T-helper 1 cell treated with Interleukin-12 subunit alpha and Interleukin-12 subunit beta and Interleukin-4 antibody, amounts not matched to agents 30 μg/mL and 1 μg/mL, for 36 hours (primary cell): ENCODE data around the gene MCHR2.
"Not testable (repeated sequence)": the region's sequence is repeated elsewhere in the genome, so short reads cannot be mapped to it uniquely, and the experiment has no call there.

Experiments used
- H3K27ac Mint-ChIP-seq: one replicate; pipeline ENCODE4 v1.8.0; 2021; ENCODE audit warnings: mild to moderate bottlenecking, mixed read lengths
- H3K27me3 Mint-ChIP-seq: one replicate; pipeline ENCODE4 v1.8.0; 2021; ENCODE audit warnings: low read depth, mixed read lengths
- H3K36me3 Mint-ChIP-seq: one replicate; pipeline ENCODE4 v1.8.0; 2021; ENCODE audit warnings: low read depth, mixed read lengths
- H3K4me1 Mint-ChIP-seq: one replicate; pipeline ENCODE4 v1.8.0; 2021; ENCODE audit warnings: low read depth, mixed read lengths
- H3K4me3 Mint-ChIP-seq: one replicate; pipeline ENCODE4 v1.8.0; 2021; ENCODE audit warnings: mild to moderate bottlenecking, moderate library complexity, mixed read lengths
- H3K9me3 Mint-ChIP-seq: one replicate; pipeline ENCODE4 v1.8.0; 2021; ENCODE audit warnings: mixed read lengths

Gene MCHR2, protein sequence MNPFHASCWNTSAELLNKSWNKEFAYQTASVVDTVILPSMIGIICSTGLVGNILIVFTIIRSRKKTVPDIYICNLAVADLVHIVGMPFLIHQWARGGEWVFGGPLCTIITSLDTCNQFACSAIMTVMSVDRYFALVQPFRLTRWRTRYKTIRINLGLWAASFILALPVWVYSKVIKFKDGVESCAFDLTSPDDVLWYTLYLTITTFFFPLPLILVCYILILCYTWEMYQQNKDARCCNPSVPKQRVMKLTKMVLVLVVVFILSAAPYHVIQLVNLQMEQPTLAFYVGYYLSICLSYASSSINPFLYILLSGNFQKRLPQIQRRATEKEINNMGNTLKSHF

GRCh38 chr6:99993533-99994251 lies at the start of gene MCHR2:
MCHR2 (minus strand) TSS chr6:99994223; CDS start chr6:99956147, 38,076 bp downstream.
- H3K4me3 Mint-ChIP-seq, result no peak within 1 kb of the TSS
- no peaks in the 10 kb centered on the region for H3K4me1 Mint-ChIP-seq
- no peak within 1 kb of the TSS for H3K27ac Mint-ChIP-seq
- peaks cover 36% of the 10 kb centered on the region for H3K27me3 Mint-ChIP-seq
- no peaks in the 10 kb centered on the region for H3K36me3 Mint-ChIP-seq
- no peaks in the 10 kb centered on the region for H3K9me3 Mint-ChIP-seq

DNA sequence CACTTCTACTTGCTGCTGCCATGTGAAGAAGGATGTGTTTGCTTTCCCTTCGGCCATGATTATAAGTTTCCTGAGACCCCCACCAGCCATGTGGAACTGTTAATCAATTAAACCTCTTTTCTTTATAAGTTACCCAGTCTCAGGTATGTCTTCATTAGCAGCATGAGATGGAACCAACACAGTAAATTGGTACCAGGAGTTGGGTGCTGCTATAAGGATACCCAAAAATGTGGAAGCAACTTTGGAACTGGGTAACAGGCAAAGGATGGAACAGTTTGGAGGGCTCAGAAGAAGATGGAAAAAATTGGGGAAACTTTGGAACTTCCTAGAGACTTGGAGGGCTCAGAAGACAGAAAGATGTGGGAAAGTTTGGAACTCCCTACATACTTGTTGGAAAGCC lies 44.5 kb upstream of the MCHR2 start:
- not testable (repeated sequence) for H3K36me3 Mint-ChIP-seq, H3K27me3 Mint-ChIP-seq, H3K4me1 Mint-ChIP-seq, H3K27ac Mint-ChIP-seq, H3K9me3 Mint-ChIP-seq, H3K4me3 Mint-ChIP-seq

DNA sequence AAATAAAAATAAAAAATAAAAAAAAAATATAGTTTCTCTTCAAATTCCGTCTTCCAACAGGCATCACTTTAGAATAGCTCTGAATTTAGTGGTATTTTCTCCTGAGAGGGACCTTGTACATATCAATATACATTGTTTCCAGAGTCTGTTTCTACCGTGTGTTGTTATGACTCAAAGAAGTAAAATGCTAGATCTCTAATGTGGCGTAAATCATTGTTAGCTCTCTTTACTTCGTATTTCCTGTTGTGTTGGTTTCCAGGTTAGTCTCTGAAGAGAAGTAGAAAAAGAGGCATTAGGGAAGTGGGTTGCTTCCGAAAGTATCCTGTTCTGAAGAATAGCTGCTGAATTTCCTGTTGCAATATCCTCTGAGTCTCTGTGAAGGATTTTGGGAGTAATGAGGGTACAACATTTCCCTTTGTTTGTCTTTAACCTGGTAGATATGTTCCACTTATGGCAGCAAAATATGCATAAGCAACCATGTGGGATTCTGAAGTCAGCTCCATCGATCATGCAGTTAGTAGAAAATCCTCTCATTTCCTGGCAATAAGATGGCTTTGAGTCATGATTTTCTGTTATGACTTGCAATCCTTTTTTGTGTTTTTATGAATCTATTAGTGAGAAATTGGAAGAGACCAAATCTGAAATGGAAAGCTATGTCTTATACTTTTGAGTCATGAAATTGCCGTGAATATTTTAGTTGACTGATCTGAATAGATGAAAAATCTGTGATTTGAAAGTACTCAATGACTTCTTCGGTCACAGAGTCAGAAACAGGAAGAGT lies 42.0 kb upstream of the MCHR2 start:
- Mint-ChIP-seq H3K27me3 (no peaks in the 10 kb centered on the region), H3K9me3 (peaks cover 11% of the 10 kb centered on the region), H3K36me3 (no peaks in the 10 kb centered on the region), H3K4me1 (no peaks in the 10 kb centered on the region), H3K4me3 (no peak overlapping the region), H3K27ac (no peak overlapping the region)

- Mint-ChIP-seq H3K27me3 (no peaks in the 10 kb centered on the region), H3K4me1 (no peaks in the 10 kb centered on the region), H3K36me3 (no peaks in the 10 kb centered on the region), H3K9me3 (no peaks in the 10 kb centered on the region), H3K4me3 (no peak overlapping the region), H3K27ac (no peak overlapping the region)
These were observed 29.8 kb upstream of the MCHR2 start for GRCh38 chr6:100023798-100024197.

DNA sequence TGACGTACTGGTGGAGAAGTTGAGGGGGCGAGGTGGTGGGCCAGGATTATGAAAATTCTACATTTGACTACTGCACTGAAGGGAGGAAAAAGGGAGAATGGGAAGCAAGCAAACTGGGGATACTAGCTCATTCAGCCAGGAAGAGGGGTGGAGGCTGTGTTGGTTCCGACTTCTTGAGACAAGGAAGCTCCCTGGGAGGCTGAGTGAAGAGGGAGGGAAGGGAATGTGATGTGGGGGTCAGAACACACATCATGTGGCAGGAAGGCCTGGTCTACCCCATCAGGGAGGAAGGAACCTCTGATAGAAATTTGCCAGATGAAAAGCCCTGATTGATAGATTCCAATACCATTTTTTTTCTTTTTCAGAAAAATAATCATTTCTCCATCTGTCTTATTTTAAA lies 28.8 kb upstream of the MCHR2 start:
- Mint-ChIP-seq H3K27me3 (no peaks in the 10 kb centered on the region), H3K36me3 (no peaks in the 10 kb centered on the region), H3K27ac (no peak overlapping the region), H3K9me3 (peaks cover 2% of the 10 kb centered on the region), H3K4me3 (no peak overlapping the region), H3K4me1 (no peaks in the 10 kb centered on the region)

GRCh38 chr6:100008857-100009256 lies 14.8 kb upstream of the MCHR2 start:
- Mint-ChIP-seq H3K27ac (no peak overlapping the region), H3K4me3 (no peak overlapping the region), H3K9me3 (no peaks in the 10 kb centered on the region)

GRCh38 chr6:100001915-100002388 lies 7.9 kb upstream of the MCHR2 start:
- Mint-ChIP-seq H3K4me1 (no peaks in the 10 kb centered on the region), H3K9me3 (no peaks in the 10 kb centered on the region), H3K27me3 (peaks cover 19% of the 10 kb centered on the region), H3K36me3 (no peaks in the 10 kb centered on the region), H3K4me3 (no peak overlapping the region), H3K27ac (no peak overlapping the region)

More at GRCh38 chr6:100008857-100009256, 14.8 kb upstream of the MCHR2 start:
- Mint-ChIP-seq H3K36me3 (no peaks in the 10 kb centered on the region), H3K27me3 (peaks cover 14% of the 10 kb centered on the region), H3K4me1 (no peaks in the 10 kb centered on the region)

GRCh38 chr6:99997141-99997540 lies 3.1 kb upstream of the MCHR2 start:
- H3K27ac Mint-ChIP-seq, result no peak overlapping the region
- no peak overlapping the region for H3K4me3 Mint-ChIP-seq
- no peaks in the 10 kb centered on the region for H3K4me1 Mint-ChIP-seq
- H3K9me3 Mint-ChIP-seq, result no peaks in the 10 kb centered on the region
- H3K36me3 Mint-ChIP-seq, result no peaks in the 10 kb centered on the region
- peaks cover 39% of the 10 kb centered on the region for H3K27me3 Mint-ChIP-seq

- no peak overlapping the region for H3K4me3 Mint-ChIP-seq
- H3K27me3 Mint-ChIP-seq, result peaks cover 36% of the 10 kb centered on the region
- no peaks in the 10 kb centered on the region for H3K4me1 Mint-ChIP-seq
- H3K27ac Mint-ChIP-seq, result no peak overlapping the region
- H3K36me3 Mint-ChIP-seq, result no peaks in the 10 kb centered on the region
- H3K9me3 Mint-ChIP-seq, result no peaks in the 10 kb centered on the region
These were observed 1.9 kb upstream of the MCHR2 start for GRCh38 chr6:99995916-99996315.

- Mint-ChIP-seq H3K27ac (no peak overlapping the region), H3K4me3 (no peak overlapping the region), H3K9me3 (no peaks in the 10 kb centered on the region), H3K27me3 (peaks cover 36% of the 10 kb centered on the region), H3K4me1 (no peaks in the 10 kb centered on the region), H3K36me3 (no peaks in the 10 kb centered on the region)
These were observed 884 bp downstream of the MCHR2 start for GRCh38 chr6:99993146-99993532.

DNA sequence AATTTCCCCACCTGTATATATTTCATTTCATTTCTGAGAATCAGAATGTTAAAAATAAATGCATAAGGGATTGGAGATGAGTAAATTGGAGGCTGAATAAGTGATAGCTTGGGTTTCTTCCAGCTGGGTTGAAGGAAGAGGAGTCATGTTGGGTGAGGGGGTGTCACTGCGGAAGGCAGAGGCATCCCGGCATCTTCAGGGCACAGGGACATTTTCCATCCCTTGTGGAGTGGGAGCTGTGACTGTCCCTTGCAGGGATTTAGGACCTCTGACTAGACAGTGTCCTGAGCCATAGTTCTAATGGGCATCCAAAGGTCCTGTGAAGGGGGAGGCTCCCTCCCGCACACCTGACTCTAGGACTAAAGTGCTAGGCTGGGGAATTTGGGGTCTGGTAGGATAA lies 2.1 kb downstream of the MCHR2 start:
- H3K27ac Mint-ChIP-seq, result no peak overlapping the region

GRCh38 chr6:99980741-99981140 lies 13.3 kb downstream of the MCHR2 start:
- Mint-ChIP-seq H3K4me1 (no peaks in the 10 kb centered on the region), H3K4me3 (no peak overlapping the region), H3K27ac (no peak overlapping the region), H3K9me3 (no peaks in the 10 kb centered on the region), H3K36me3 (no peaks in the 10 kb centered on the region), H3K27me3 (no peaks in the 10 kb centered on the region)

More for the DNA sequence above, 2.1 kb downstream of the MCHR2 start:
- Mint-ChIP-seq H3K4me3 (no peak overlapping the region), H3K4me1 (no peaks in the 10 kb centered on the region), H3K27me3 (peaks cover 36% of the 10 kb centered on the region), H3K9me3 (no peaks in the 10 kb centered on the region), H3K36me3 (no peaks in the 10 kb centered on the region)

GRCh38 chr6:99979953-99980352 lies 14.1 kb downstream of the MCHR2 start:
- Mint-ChIP-seq H3K27me3 (no peaks in the 10 kb centered on the region), H3K4me1 (no peaks in the 10 kb centered on the region), H3K27ac (no peak overlapping the region), H3K9me3 (no peaks in the 10 kb centered on the region), H3K4me3 (no peak overlapping the region), H3K36me3 (no peaks in the 10 kb centered on the region)

- Mint-ChIP-seq H3K4me3 (no peak overlapping the region), H3K27ac (no peak overlapping the region), H3K27me3 (no peaks in the 10 kb centered on the region), H3K4me1 (no peaks in the 10 kb centered on the region), H3K9me3 (no peaks in the 10 kb centered on the region), H3K36me3 (no peaks in the 10 kb centered on the region)
These were observed 27.0 kb downstream of the MCHR2 start for GRCh38 chr6:99967052-99967451.
